KMS-11 (cell line): Measurements from ENCODE around the gene CCDC27.

Experiments used
- H2AFZ ChIP-seq: fragments of 200-600 bp; sonication (generic); 2 replicates; pipeline ENCODE4 v1.6.1; 2016; ENCODE audit warnings: antibody characterized with exemption, mixed run types, low read depth
- H3K27ac ChIP-seq: fragments of 200-600 bp; sonication (generic); 2 replicates; pipeline ENCODE4 v1.6.1; 2016; ENCODE audit warnings: mild to moderate bottlenecking, mixed run types
- H3K27me3 ChIP-seq: fragments of 200-600 bp; sonication (generic); 2 replicates; pipeline ENCODE4 v1.6.1; 2017; ENCODE audit warnings: mild to moderate bottlenecking, low read depth, mixed run types, moderate library complexity; ENCODE audit not compliant: insufficient read depth
- H3K36me3 ChIP-seq: fragments of 200-600 bp; sonication (generic); 2 replicates; pipeline ENCODE4 v1.6.1; 2017; ENCODE audit warnings: mild to moderate bottlenecking, mixed run types; ENCODE audit not compliant: insufficient read depth
- H3K4me1 ChIP-seq: fragments of 200-600 bp; sonication (generic); 2 replicates; pipeline ENCODE4 v1.6.1; 2016; ENCODE audit warnings: mild to moderate bottlenecking, low read depth, mixed run types; ENCODE audit not compliant: poor library complexity, severe bottlenecking
- H3K4me2 ChIP-seq: fragments of 200-600 bp; sonication (generic); 2 replicates; pipeline ENCODE4 v1.7.0; 2016; ENCODE audit warnings: mild to moderate bottlenecking, mixed run types
- H3K4me3 ChIP-seq: fragments of 200-600 bp; sonication (generic); IDR thresholded peaks from 2 replicates; pipeline ENCODE4 v1.6.1; 2017; ENCODE audit warnings: low read depth, low read length, mixed read lengths; ENCODE audit not compliant: insufficient read depth
- H3K79me2 ChIP-seq: fragments of 200-600 bp; sonication (generic); 2 replicates; pipeline ENCODE4 v1.6.1; 2016; ENCODE audit warnings: low read depth, mixed run types; ENCODE audit not compliant: insufficient read depth
- H3K9ac ChIP-seq: fragments of 200-600 bp; sonication (generic); 2 replicates; pipeline ENCODE4 v1.6.1; 2016; ENCODE audit warnings: mild to moderate bottlenecking, mixed run types
- H4K20me1 ChIP-seq: fragments of 200-600 bp; sonication (generic); 2 replicates; pipeline ENCODE4 v1.6.1; 2016; ENCODE audit warnings: mild to moderate bottlenecking, mixed run types; ENCODE audit not compliant: insufficient read depth
- CTCF ChIP-seq: fragments of 200-600 bp; sonication (generic); conservative IDR thresholded peaks from 2 replicates; pipeline ENCODE4 v1.6.1; 2017; ENCODE audit warnings: low read depth, mild to moderate bottlenecking, antibody characterized with exemption, low read length, moderate library complexity, mixed read lengths

Gene CCDC27

GRCh38 chr1:3775490-3776230, 23.4 kb downstream of the CCDC27 start:
- no peak overlapping the region for H3K4me3 ChIP-seq
- H3K4me1 ChIP-seq = peaks cover 15% of the 10 kb centered on the region
- no peaks in the 10 kb centered on the region for H4K20me1 ChIP-seq
- no peaks in the 10 kb centered on the region for H3K36me3 ChIP-seq
- TF ChIP-seq CTCF = peak; percentile 51; the same call in 1 of the 2 replicates
- 0 out of 2 replicates have a peak overlapping the region, but pooled peaks have one; percentile 3 for H3K4me2 ChIP-seq
- peaks cover 6% of the 10 kb centered on the region; the same call in 1 of the 2 replicates for H3K27me3 ChIP-seq
- H3K79me2 ChIP-seq = no peaks in the 10 kb centered on the region
- H2AFZ ChIP-seq = no peak overlapping the region
- no peak overlapping the region for H3K9ac ChIP-seq
- H3K27ac ChIP-seq = no peak overlapping the region

- H3K27me3 ChIP-seq = no peaks in the 10 kb centered on the region
- peaks cover 5% of the 10 kb centered on the region; the same call in 1 of the 2 replicates for H3K36me3 ChIP-seq
- H4K20me1 ChIP-seq = no peaks in the 10 kb centered on the region
- no peak overlapping the region for H3K27ac ChIP-seq
- peaks cover 15% of the 10 kb centered on the region for H3K4me1 ChIP-seq
- H3K79me2 ChIP-seq = no peaks in the 10 kb centered on the region
- H3K9ac ChIP-seq = no peak overlapping the region
- no peak overlapping the region for H2AFZ ChIP-seq
- 0 out of 2 replicates have a peak overlapping the region, but pooled peaks have one; percentile 3 for H3K4me2 ChIP-seq
- TF ChIP-seq CTCF = 0 out of 2 replicates have a peak, but pooled peaks have one; percentile 21
- H3K4me3 ChIP-seq = no peak overlapping the region
Observed at GRCh38 chr1:3776231-3776961, 24.1 kb downstream of the CCDC27 start.

DNA sequence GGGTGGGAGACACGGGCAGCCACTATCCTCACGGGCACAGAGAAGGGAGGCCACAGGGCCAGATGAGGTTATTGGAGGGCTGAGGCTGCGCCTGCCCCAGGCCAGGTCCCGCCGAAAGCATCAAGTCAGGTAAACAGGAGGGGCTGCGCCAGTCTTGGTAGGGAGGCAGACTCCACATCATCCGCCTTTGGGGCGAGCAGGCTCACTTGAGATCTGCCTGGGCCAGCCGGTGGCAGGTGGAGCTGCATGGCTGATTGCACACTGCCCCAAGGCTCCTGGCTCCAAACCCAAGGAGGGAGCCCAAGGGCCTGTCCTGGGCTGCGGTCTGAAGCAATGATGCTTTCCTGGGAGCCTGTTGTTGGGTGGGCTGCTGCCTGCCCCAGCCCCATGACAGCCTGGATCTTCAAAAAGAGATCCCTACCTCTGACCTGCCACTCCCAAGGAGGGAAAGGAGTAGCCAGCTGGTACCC, 24.9 kb downstream of the CCDC27 start:
- Histone ChIP-seq H3K9ac (no peak overlapping the region), H3K36me3 (peaks cover 8% of the 10 kb centered on the region; the same call in 1 of the 2 replicates), H4K20me1 (no peaks in the 10 kb centered on the region), H3K27ac (no peak overlapping the region), H3K4me1 (peaks cover 9% of the 10 kb centered on the region), H3K4me3 (no peak overlapping the region), H3K79me2 (no peaks in the 10 kb centered on the region), H3K4me2 (no peak overlapping the region), H3K27me3 (no peaks in the 10 kb centered on the region), H2AFZ (no peak overlapping the region)
- no peak for TF ChIP-seq CTCF

GRCh38 chr1:3777647-3778589, 25.7 kb downstream of the CCDC27 start:
- H3K4me1 ChIP-seq = peaks cover 9% of the 10 kb centered on the region
- H3K27me3 ChIP-seq = no peaks in the 10 kb centered on the region
- H3K27ac ChIP-seq = no peak overlapping the region
- no peaks in the 10 kb centered on the region for H4K20me1 ChIP-seq
- H3K79me2 ChIP-seq = no peaks in the 10 kb centered on the region
- H2AFZ ChIP-seq = no peak overlapping the region
- no peak overlapping the region for H3K4me3 ChIP-seq
- H3K4me2 ChIP-seq = no peak overlapping the region
- H3K36me3 ChIP-seq = peaks cover 8% of the 10 kb centered on the region; the same call in 1 of the 2 replicates
- no peak for TF ChIP-seq CTCF
- no peak overlapping the region for H3K9ac ChIP-seq
